Uterus (tissue), 4 donors: Measurements from ENCODE around the gene STX4. TPM values are rescaled to one million over a fixed set of nuclear protein-coding genes. Genes with fewer than 3 reads are reported as not detected.
"Not testable (repeated sequence)": the region's sequence is repeated elsewhere in the genome, so short reads cannot be mapped to it uniquely, and the experiment has no call there.

Experiments used
- DNase-seq, 2 donors: peaks; one replicate each; pipeline ENCODE4 v3.0.0-alpha.2; 2019 to 2020
- H3K27ac ChIP-seq, 2 donors: fragments of 200-600 bp; sonication (generic); 1 replicate in 1 of 2; 2 replicates in 1 of 2; pipeline ENCODE4 v1.5.1; 2016 to 2018
- H3K27me3 ChIP-seq, 2 donors: fragments of 200-600 bp; sonication (generic); one replicate each; pipeline ENCODE4 v1.5.1; 2018 to 2019; ENCODE audit warnings: control low read depth in 1 of 2
- H3K36me3 ChIP-seq, 2 donors: fragments of 200-600 bp; sonication (generic); one replicate each; pipeline ENCODE4 v1.5.1; 2019; ENCODE audit warnings: control low read depth in 1 of 2
- H3K4me1 ChIP-seq, 2 donors: fragments of 200-600 bp; sonication (generic); one replicate each; pipeline ENCODE4 v1.5.1; 2018 to 2019; ENCODE audit warnings: control low read depth in 1 of 2
- H3K4me3 ChIP-seq, 2 donors: fragments of 200-600 bp; sonication (generic); 1 replicate in 1 of 2; 2 replicates in 1 of 2; pipeline ENCODE4 v1.5.1; 2018 to 2019; ENCODE audit warnings: mild to moderate bottlenecking in 1 of 2
- H3K9me3 ChIP-seq, 2 donors: fragments of 200-600 bp; sonication (generic); one replicate each; pipeline ENCODE4 v1.5.1; 2019; ENCODE audit warnings: control low read depth in 1 of 2
- POLR2A ChIP-seq, 2 donors: fragments of 450-650 bp; IDR thresholded peaks; one replicate each; pipeline ENCODE4 v1.6.1; 2016; ENCODE audit warnings: antibody characterized with exemption in 2 of 2, mild to moderate bottlenecking in 1 of 2, moderate library complexity in 1 of 2
- intact Hi-C: fragments of 100-400 bp; cut with DNase I; formaldehyde crosslinking; loops from one replicate; pipeline ENCODE4 v1.15.1; 2023; ENCODE audit warnings: low total_unique reads
- total RNA-seq, 4 donors: library from RNA; depleted of rRNA in 3 of 4; stranded (reverse); fragments of >200 nt in 3 of 4; gene quantifications; one replicate each; pipeline versions ENCODE4 v1.1.0 to v1.2.4, GENCODE V29; 2014 to 2023
- TF ChIP-seq, protein P1 (sequence below), 4 experiments: fragments of 200-600 bp in 2 of 4; fragments of 450-650 bp in 2 of 4; sonication (generic) in 2 of 4; IDR thresholded peaks; one replicate each; pipeline ENCODE4 v1.5.1; 2016 to 2019; ENCODE audit warnings: antibody characterized with exemption in 4 of 4, mild to moderate bottlenecking in 2 of 4, moderate library complexity in 1 of 4
- donor health status: DM: yes; HTN: yes; CAD: no.

The STX4 gene
- total RNA-seq, 4 donors from 2014 or later = 26.2 to 114 (median 85.1) TPM

DNA sequence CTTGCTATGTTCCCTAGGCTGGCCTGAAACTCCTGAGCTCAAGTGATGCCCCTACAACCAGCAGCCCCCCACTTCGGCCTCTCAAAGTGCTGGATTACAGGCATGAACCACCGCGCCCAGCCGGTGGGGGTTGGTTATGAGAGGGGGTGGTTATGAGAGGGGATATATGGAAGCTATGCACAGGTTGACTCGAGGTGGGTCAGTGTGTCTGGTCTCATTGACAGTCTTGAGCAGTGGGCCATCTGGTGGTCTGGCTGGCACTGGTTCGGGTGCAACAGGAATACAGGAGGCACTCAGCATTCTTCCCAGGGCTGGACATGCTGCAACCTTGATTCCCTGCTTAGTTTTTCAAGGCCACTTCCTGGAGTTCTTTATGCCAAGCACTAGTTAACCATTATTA, 17.3 kb upstream of the STX4 start:
- H3K27ac ChIP-seq = no peak overlapping the region
- no peak for TF ChIP-seq POLR2A (IDR thresholded peaks at IDR 0.05)
- TF ChIP-seq, protein P1, sequence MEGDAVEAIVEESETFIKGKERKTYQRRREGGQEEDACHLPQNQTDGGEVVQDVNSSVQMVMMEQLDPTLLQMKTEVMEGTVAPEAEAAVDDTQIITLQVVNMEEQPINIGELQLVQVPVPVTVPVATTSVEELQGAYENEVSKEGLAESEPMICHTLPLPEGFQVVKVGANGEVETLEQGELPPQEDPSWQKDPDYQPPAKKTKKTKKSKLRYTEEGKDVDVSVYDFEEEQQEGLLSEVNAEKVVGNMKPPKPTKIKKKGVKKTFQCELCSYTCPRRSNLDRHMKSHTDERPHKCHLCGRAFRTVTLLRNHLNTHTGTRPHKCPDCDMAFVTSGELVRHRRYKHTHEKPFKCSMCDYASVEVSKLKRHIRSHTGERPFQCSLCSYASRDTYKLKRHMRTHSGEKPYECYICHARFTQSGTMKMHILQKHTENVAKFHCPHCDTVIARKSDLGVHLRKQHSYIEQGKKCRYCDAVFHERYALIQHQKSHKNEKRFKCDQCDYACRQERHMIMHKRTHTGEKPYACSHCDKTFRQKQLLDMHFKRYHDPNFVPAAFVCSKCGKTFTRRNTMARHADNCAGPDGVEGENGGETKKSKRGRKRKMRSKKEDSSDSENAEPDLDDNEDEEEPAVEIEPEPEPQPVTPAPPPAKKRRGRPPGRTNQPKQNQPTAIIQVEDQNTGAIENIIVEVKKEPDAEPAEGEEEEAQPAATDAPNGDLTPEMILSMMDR (IDR thresholded peaks at IDR 0.05) = no peak
- H3K36me3 ChIP-seq = no peaks in the 10 kb centered on the region
- H3K4me1 ChIP-seq = no peaks in the 10 kb centered on the region
- H3K9me3 ChIP-seq = no peaks in the 10 kb centered on the region
- H3K4me3 ChIP-seq = no peak overlapping the region
- H3K27me3 ChIP-seq = no peaks in the 10 kb centered on the region
- intact Hi-C loops = no loop called here
- DNase-seq = no peak

DNA sequence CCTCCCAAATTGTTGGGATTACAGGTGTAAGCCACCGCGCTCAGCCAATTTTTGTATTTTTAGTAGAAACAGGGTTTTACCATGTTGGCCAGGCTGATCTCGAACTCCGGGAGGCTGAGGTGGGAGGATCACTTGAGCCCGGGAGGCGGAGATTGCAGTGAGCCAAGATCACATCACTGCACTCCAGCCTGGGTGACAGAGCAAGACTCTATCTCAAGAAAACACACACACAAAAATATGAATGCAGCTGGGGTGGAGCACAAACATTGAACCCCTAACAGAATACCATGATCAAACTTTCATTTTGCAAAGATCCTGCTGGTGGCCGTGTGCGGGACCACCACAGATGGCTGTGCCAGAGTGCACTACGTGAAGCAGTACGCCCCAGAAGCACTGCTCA, 15.6 kb upstream of the STX4 start:
- H3K4me3 ChIP-seq, H3K27ac ChIP-seq, intact Hi-C loops, H3K4me1 ChIP-seq, DNase-seq, H3K36me3 ChIP-seq, H3K27me3 ChIP-seq, H3K9me3 ChIP-seq: not testable (repeated sequence)

DNA sequence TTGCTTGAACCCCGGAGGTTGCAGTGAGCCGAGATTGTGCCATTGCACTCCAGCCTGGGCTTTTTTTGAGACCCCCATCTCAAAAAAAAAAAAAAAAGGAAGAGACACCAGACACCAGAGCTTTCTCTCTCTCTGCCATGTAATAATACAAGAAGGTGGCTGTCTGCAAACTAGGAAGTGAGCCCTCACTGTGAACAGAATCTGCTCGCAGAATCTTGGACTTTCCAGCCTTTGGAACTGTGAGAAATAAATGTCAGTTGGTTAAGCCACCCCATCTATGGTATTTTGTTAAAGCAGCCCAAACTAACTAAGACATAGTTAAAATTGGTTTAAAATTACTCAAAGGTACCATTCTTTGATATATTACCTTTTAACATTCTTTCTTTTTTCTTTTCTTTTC, 12.8 kb upstream of the STX4 start:
- H3K4me3 ChIP-seq = no peak overlapping the region
- no peak overlapping the region for H3K27ac ChIP-seq
- no peaks in the 10 kb centered on the region for H3K36me3 ChIP-seq
- intact Hi-C loops = no loop called here
- DNase-seq = no peak
- no peaks in the 10 kb centered on the region for H3K9me3 ChIP-seq
- TF ChIP-seq, protein P1 (IDR thresholded peaks at IDR 0.05) = no peak
- no peak for TF ChIP-seq POLR2A (IDR thresholded peaks at IDR 0.05)
- no peaks in the 10 kb centered on the region for H3K4me1 ChIP-seq
- H3K27me3 ChIP-seq = no peaks in the 10 kb centered on the region

DNA sequence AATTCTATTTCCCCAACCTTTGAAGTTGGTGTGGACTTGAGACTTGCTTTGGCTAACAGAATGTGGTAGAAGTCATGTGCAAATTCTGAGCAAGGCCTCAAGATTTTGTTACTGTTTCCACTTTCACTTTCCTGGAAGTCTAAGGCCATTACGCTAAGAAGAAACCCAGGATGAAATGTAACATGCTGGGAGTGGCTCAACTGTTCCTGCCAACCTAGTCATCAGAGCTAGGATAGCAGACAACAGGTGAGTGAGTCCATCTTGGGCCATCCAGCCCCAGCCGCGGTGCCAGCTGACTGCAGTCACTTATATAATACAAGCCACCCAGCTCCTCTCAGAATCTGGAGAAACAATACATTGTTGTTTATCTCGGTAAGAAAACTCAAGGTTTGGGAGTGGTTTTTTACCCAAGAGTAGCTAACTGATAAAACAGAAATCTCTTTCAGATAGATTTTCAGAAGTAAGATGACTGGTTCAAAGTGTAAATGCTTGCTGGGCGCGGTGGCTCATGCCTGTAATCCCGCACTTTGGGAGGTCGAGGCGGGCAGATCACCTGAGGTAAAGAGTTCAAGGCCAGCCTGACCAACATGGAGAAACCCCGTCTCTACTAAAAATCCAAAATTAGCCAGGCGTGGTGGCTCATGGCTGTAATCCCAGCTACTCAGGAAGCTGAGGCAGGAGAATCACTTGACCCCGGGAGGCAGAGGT, 10.7 kb upstream of the STX4 start:
- DNase-seq = no peak

DNA sequence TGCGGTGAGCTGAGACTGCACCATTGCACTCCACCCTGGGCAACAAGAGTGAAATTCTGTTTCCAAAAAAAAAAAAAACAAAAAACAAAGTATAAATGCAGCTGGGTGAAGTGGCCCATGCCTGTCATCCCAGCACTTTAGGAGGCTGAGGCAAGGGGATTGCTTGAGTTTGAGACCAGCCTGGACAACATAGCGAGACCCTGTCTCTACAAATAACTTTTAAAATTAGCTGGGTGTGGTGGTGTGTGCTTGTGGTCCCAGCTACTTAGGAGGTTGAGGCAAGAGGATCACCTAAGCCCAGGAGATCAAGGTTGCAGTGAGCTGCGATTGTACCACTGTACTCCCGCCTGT, 10.1 kb upstream of the STX4 start:
- H3K36me3 ChIP-seq = no peaks in the 10 kb centered on the region
- H3K4me1 ChIP-seq = no peaks in the 10 kb centered on the region
- H3K27me3 ChIP-seq = no peaks in the 10 kb centered on the region
- DNase-seq = no peak
- H3K27ac ChIP-seq = no peak overlapping the region
- no peaks in the 10 kb centered on the region for H3K9me3 ChIP-seq
- TF ChIP-seq POLR2A (IDR thresholded peaks at IDR 0.05) = no peak
- TF ChIP-seq, protein P1 (IDR thresholded peaks at IDR 0.05) = no peak
- intact Hi-C loops = no loop called here
- no peak overlapping the region for H3K4me3 ChIP-seq

More for the DNA sequence above, 10.7 kb upstream of the STX4 start:
- Histone ChIP-seq H3K27me3 (no peaks in the 10 kb centered on the region), H3K4me3 (no peak overlapping the region), H3K9me3 (no peaks in the 10 kb centered on the region), H3K36me3 (no peaks in the 10 kb centered on the region), H3K27ac (no peak overlapping the region), H3K4me1 (no peaks in the 10 kb centered on the region)
- intact Hi-C loops = no loop called here
- TF ChIP-seq, protein P1 (IDR thresholded peaks at IDR 0.05) = no peak
- no peak for TF ChIP-seq POLR2A (IDR thresholded peaks at IDR 0.05)
